ENCODE results near the gene ZNF888. TPM values are rescaled to one million over a fixed set of nuclear protein-coding genes. Genes with fewer than 3 reads are reported as not detected.
"Not testable (repeated sequence)": the region's sequence is repeated elsewhere in the genome, so short reads cannot be mapped to it uniquely, and the experiment has no call there.

The ZNF888 gene
- total and polyA plus RNA-seq, 5 donors from 2014 or later = 1.7 to 5.0 (median 2.4) TPM

- H3K27ac ChIP-seq (ENCODE audit: insufficient read depth, low read length, poor library complexity, severe bottlenecking); H3K36me3 ChIP-seq (ENCODE audit: control insufficient read depth, insufficient read depth, low read length); ATAC-seq (ENCODE audit: low read depth in 2 of 2); DNase-seq; H3K27me3 Mint-ChIP-seq; H3K27me3 ChIP-seq (ENCODE audit: control insufficient read depth, insufficient read depth, low read length): not testable (repeated sequence)
- Histone ChIP-seq H3K4me1 (ENCODE audit: control insufficient read depth, insufficient read depth, low read length, poor library complexity, severe bottlenecking) (peaks cover 13% of the 10 kb centered on the region), H3K9me3 (ENCODE audit: control insufficient read depth in 2 of 2, low read length in 2 of 2) (peaks cover 11 to 42% of the 10 kb centered on the region in 2 experiments), H3K4me3 (ENCODE audit: low read depth, low read length) (peak overlapping the region; percentile 19)
- H3K27ac Mint-ChIP-seq = peak overlapping the region; percentile 92 to 99 (median 96)
- peaks cover 0 to 35% (median 18%) of the 10 kb centered on the region in 7 donors for H3K9me3 Mint-ChIP-seq
- H3K36me3 Mint-ChIP-seq = peaks cover 20% of the 10 kb centered on the region
- H3K4me1 Mint-ChIP-seq = peaks cover 3 to 53% (median 12%) of the 10 kb centered on the region in 4 donors
- H3K4me3 Mint-ChIP-seq = peak overlapping the region; percentile 94 to 99 (median 96)
Observed at GRCh38 chr19:52940905-52941304, 17.7 kb upstream of the ZNF888 start.

DNA sequence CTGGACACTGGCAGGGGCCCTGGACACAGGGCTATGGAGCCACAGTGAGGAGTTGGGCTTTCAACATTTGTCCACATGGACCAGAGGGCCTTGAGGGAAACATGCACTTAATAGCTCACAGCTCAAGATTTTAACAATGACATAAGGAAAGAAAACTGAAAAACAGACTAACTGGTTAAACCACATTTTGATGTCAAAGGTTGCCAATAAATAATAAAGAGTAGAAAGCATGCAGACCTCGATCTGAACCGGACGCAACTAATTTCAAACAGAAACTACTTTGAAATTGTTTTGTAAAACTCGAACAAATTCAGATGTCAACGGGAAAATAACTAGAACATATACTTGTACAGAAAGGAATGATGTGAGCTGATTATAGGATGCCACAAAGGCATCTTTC is 15.5 kb upstream of the ZNF888 start:
- H3K4me1 Mint-ChIP-seq = peaks cover 3 to 54% (median 12%) of the 10 kb centered on the region in 4 donors
- peak overlapping the region; percentile 32 for H3K4me3 ChIP-seq (ENCODE audit: low read depth, low read length)
- peak overlapping the region in 2 of 4 donors; percentile 18 to 69 for H3K4me3 Mint-ChIP-seq
- H3K9me3 ChIP-seq (ENCODE audit: control insufficient read depth in 2 of 2, low read length in 2 of 2) = peaks cover 10 to 57% of the 10 kb centered on the region in 2 experiments
- peaks cover 13% of the 10 kb centered on the region for H3K4me1 ChIP-seq (ENCODE audit: control insufficient read depth, insufficient read depth, low read length, poor library complexity, severe bottlenecking)
- H3K27me3 Mint-ChIP-seq = peaks cover 5% of the 10 kb centered on the region
- peak overlapping the region; percentile 1 for H3K27ac ChIP-seq (ENCODE audit: insufficient read depth, low read length, poor library complexity, severe bottlenecking)
- peak overlapping the region in 2 of 3 donors; percentile 38 to 71 for H3K27ac Mint-ChIP-seq
- H3K9me3 Mint-ChIP-seq = peaks cover 0 to 43% (median 12%) of the 10 kb centered on the region in 7 donors
- peaks cover 12% of the 10 kb centered on the region for H3K36me3 ChIP-seq (ENCODE audit: control insufficient read depth, insufficient read depth, low read length)
- H3K27me3 ChIP-seq (ENCODE audit: control insufficient read depth, insufficient read depth, low read length) = no peaks in the 10 kb centered on the region
- H3K36me3 Mint-ChIP-seq = peaks cover 25% of the 10 kb centered on the region
- ATAC-seq (ENCODE audit: low read depth in 2 of 2) = no peak
- no peak for DNase-seq

GRCh38 chr19:52936954-52937325 is 13.7 kb upstream of the ZNF888 start:
- Mint-ChIP-seq H3K36me3 (peaks cover 34% of the 10 kb centered on the region), H3K4me3 (peak overlapping the region in 1 of 4 donors; percentile 56), H3K27me3 (peaks cover 7% of the 10 kb centered on the region), H3K9me3 (peaks cover 0 to 45% (median 12%) of the 10 kb centered on the region in 7 donors), H3K27ac (no peak overlapping the region), H3K4me1 (peaks cover 3 to 52% (median 9%) of the 10 kb centered on the region in 4 donors)
- H3K4me3 ChIP-seq (ENCODE audit: low read depth, low read length) = no peak overlapping the region
- H3K36me3 ChIP-seq (ENCODE audit: control insufficient read depth, insufficient read depth, low read length) = peaks cover 12% of the 10 kb centered on the region
- no peak for DNase-seq
- H3K27ac ChIP-seq (ENCODE audit: insufficient read depth, low read length, poor library complexity, severe bottlenecking) = no peak overlapping the region
- no peak for ATAC-seq (ENCODE audit: low read depth in 2 of 2)
- peaks cover 12 to 71% of the 10 kb centered on the region in 2 experiments for H3K9me3 ChIP-seq (ENCODE audit: control insufficient read depth in 2 of 2, low read length in 2 of 2)
- peaks cover 4% of the 10 kb centered on the region for H3K4me1 ChIP-seq (ENCODE audit: control insufficient read depth, insufficient read depth, low read length, poor library complexity, severe bottlenecking)
- H3K27me3 ChIP-seq (ENCODE audit: control insufficient read depth, insufficient read depth, low read length) = no peaks in the 10 kb centered on the region

- H3K4me1 ChIP-seq (ENCODE audit: control insufficient read depth, insufficient read depth, low read length, poor library complexity, severe bottlenecking) = peaks cover 4% of the 10 kb centered on the region
- Mint-ChIP-seq H3K4me1 (peaks cover 0 to 46% (median 4%) of the 10 kb centered on the region in 4 donors), H3K4me3 (peak overlapping the region in 1 of 4 donors; percentile 56), H3K9me3 (peaks cover 0 to 40% (median 9%) of the 10 kb centered on the region in 7 donors), H3K36me3 (peaks cover 36% of the 10 kb centered on the region), H3K27me3 (peaks cover 5% of the 10 kb centered on the region), H3K27ac (peak overlapping the region in 1 of 3 donors; percentile 25)
- no peak overlapping the region for H3K4me3 ChIP-seq (ENCODE audit: low read depth, low read length)
- no peak for ATAC-seq (ENCODE audit: low read depth in 2 of 2)
- H3K9me3 ChIP-seq (ENCODE audit: control insufficient read depth in 2 of 2, low read length in 2 of 2) = peaks cover 12 to 71% of the 10 kb centered on the region in 2 experiments
- no peaks in the 10 kb centered on the region for H3K27me3 ChIP-seq (ENCODE audit: control insufficient read depth, insufficient read depth, low read length)
- H3K27ac ChIP-seq (ENCODE audit: insufficient read depth, low read length, poor library complexity, severe bottlenecking) = no peak overlapping the region
- peaks cover 12% of the 10 kb centered on the region for H3K36me3 ChIP-seq (ENCODE audit: control insufficient read depth, insufficient read depth, low read length)
- no peak for DNase-seq
Observed at GRCh38 chr19:52936151-52936953, 13.1 kb upstream of the ZNF888 start.

- Histone ChIP-seq H3K4me3 (ENCODE audit: low read depth, low read length) (no peak overlapping the region), H3K9me3 (ENCODE audit: control insufficient read depth in 2 of 2, low read length in 2 of 2) (peaks cover 13 to 73% of the 10 kb centered on the region in 2 experiments), H3K4me1 (ENCODE audit: control insufficient read depth, insufficient read depth, low read length, poor library complexity, severe bottlenecking) (peaks cover 4% of the 10 kb centered on the region), H3K27me3 (ENCODE audit: control insufficient read depth, insufficient read depth, low read length) (no peaks in the 10 kb centered on the region), H3K27ac (ENCODE audit: insufficient read depth, low read length, poor library complexity, severe bottlenecking) (no peak overlapping the region), H3K36me3 (ENCODE audit: control insufficient read depth, insufficient read depth, low read length) (peaks cover 12% of the 10 kb centered on the region)
- Mint-ChIP-seq H3K27ac (no peak overlapping the region), H3K27me3 (peaks cover 5% of the 10 kb centered on the region), H3K4me3 (peak overlapping the region in 1 of 4 donors; percentile 12), H3K36me3 (peaks cover 36% of the 10 kb centered on the region), H3K4me1 (peaks cover 0 to 37% (median 1%) of the 10 kb centered on the region in 4 donors), H3K9me3 (peaks cover 0 to 44% (median 11%) of the 10 kb centered on the region in 7 donors)
- ATAC-seq (ENCODE audit: low read depth in 2 of 2) = no peak
- DNase-seq = no peak
Observed at GRCh38 chr19:52935434-52935833, 12.2 kb upstream of the ZNF888 start.

- not testable (repeated sequence) for H3K4me3 ChIP-seq (ENCODE audit: low read depth, low read length); H3K9me3 ChIP-seq (ENCODE audit: control insufficient read depth in 2 of 2, low read length in 2 of 2); H3K27ac ChIP-seq (ENCODE audit: insufficient read depth, low read length, poor library complexity, severe bottlenecking); ATAC-seq (ENCODE audit: low read depth in 2 of 2); H3K27me3 ChIP-seq (ENCODE audit: control insufficient read depth, insufficient read depth, low read length); H3K27me3 Mint-ChIP-seq; DNase-seq
- peak overlapping the region in 1 of 3 donors; percentile 38 for H3K27ac Mint-ChIP-seq
- H3K36me3 Mint-ChIP-seq = peaks cover 21% of the 10 kb centered on the region
- H3K36me3 ChIP-seq (ENCODE audit: control insufficient read depth, insufficient read depth, low read length) = peaks cover 15% of the 10 kb centered on the region
- H3K4me1 Mint-ChIP-seq = peaks cover 0 to 36% (median 8%) of the 10 kb centered on the region in 4 donors
- H3K4me3 Mint-ChIP-seq = peak overlapping the region in 2 of 4 donors; percentile 15 to 38
- H3K4me1 ChIP-seq (ENCODE audit: control insufficient read depth, insufficient read depth, low read length, poor library complexity, severe bottlenecking) = peaks cover 17% of the 10 kb centered on the region
- peaks cover 0 to 16% (median 4%) of the 10 kb centered on the region in 7 donors for H3K9me3 Mint-ChIP-seq
Observed at GRCh38 chr19:52924641-52925040, 1.4 kb upstream of the ZNF888 start.

DNA sequence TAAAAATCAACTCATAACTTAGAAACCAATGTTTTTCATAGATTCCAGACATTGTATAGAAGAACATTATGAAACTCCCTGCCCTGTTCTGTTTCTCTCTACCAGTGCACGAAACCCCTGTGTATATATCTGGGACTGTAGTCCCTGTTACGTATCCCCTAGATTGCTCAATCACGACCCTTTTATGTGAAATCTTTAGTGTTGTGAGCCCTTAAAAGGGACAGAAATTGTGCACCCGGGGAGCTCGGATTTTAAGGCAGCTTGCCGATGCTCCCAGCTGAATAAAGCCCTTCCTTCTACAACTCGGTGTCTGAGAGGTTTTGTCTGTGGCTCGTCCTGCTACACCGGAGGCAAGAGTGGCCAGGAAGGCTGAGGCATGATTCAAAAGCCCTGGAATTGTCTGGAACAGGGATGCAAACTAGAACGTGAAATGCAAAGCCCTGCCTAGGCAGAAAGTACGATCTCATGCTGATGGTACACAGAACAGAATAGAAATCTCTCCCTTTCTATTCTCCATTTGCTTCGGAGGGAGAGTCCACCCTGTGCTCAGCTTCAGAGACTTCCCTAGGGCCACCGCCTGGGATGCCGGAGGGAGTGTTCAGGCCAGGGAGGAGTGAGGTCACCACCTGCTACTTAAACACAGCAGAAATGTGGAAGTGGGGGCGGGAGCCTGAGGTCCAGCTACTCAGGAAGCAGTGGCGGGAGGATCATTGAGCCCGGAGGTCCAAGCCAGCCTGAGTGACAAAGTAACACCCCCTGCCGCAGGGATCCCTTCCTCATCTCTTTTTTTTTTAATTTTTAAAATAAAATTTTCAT is 758 bp upstream of the ZNF888 start:
- peaks cover 9% of the 10 kb centered on the region for H3K36me3 ChIP-seq (ENCODE audit: control insufficient read depth, insufficient read depth, low read length)
- H3K4me1 ChIP-seq (ENCODE audit: control insufficient read depth, insufficient read depth, low read length, poor library complexity, severe bottlenecking) = peaks cover 17% of the 10 kb centered on the region
- peaks cover 0 to 9% (median 2%) of the 10 kb centered on the region in 7 donors for H3K9me3 Mint-ChIP-seq
- peaks cover 0 to 3% of the 10 kb centered on the region in 2 experiments for H3K9me3 ChIP-seq (ENCODE audit: control insufficient read depth in 2 of 2, low read length in 2 of 2)
- DNase-seq = no peak
- H3K4me3 ChIP-seq (ENCODE audit: low read depth, low read length) = peak overlapping the region; percentile 57
- H3K27ac ChIP-seq (ENCODE audit: insufficient read depth, low read length, poor library complexity, severe bottlenecking) = peak overlapping the region; percentile 70
- no peaks in the 10 kb centered on the region for H3K27me3 ChIP-seq (ENCODE audit: control insufficient read depth, insufficient read depth, low read length)
- peaks cover 4% of the 10 kb centered on the region for H3K27me3 Mint-ChIP-seq
- H3K4me3 Mint-ChIP-seq = peak overlapping the region; percentile 88 to 94 (median 92)
- H3K27ac Mint-ChIP-seq = peak overlapping the region; percentile 80 to 94 (median 94)
- peaks cover 0 to 36% (median 8%) of the 10 kb centered on the region in 4 donors for H3K4me1 Mint-ChIP-seq
- no peak for ATAC-seq (ENCODE audit: low read depth in 2 of 2)
- peaks cover 15% of the 10 kb centered on the region for H3K36me3 Mint-ChIP-seq
